Type B pancreatic cell (in vitro differentiated cells): ENCODE results near the gene ILDR2. TPM values are rescaled to one million over a fixed set of nuclear protein-coding genes. Genes with fewer than 3 reads are reported as not detected.

Source experiments
- DNase-seq: peaks from one replicate; pipeline ENCODE4 v3.0.0; 2021; ENCODE audit warnings: mixed read lengths; ENCODE audit not compliant: unreplicated experiment; ENCODE audit errors: extremely low spot score
- H3K27ac Mint-ChIP-seq: 2 replicates; pipeline ENCODE4 v1.8.0; 2021; ENCODE audit warnings: mild to moderate bottlenecking, mixed read lengths
- H3K27me3 Mint-ChIP-seq: 2 replicates; pipeline ENCODE4 v1.8.0; 2021; ENCODE audit warnings: mixed read lengths
- H3K36me3 Mint-ChIP-seq: 2 replicates; pipeline ENCODE4 v1.8.0; 2021; ENCODE audit warnings: mixed read lengths
- H3K4me1 Mint-ChIP-seq: one replicate; pipeline ENCODE4 v1.8.0; 2021; ENCODE audit warnings: mixed read lengths; ENCODE audit not compliant: unreplicated experiment
- H3K4me3 Mint-ChIP-seq: 2 replicates; pipeline ENCODE4 v1.8.0; 2021; ENCODE audit warnings: mild to moderate bottlenecking, mixed read lengths
- H3K9me3 Mint-ChIP-seq: 2 replicates; pipeline ENCODE4 v1.8.0; 2021; ENCODE audit warnings: mixed read lengths
- total RNA-seq: library from RNA; stranded (reverse); gene quantifications from 2 replicates; pipeline ENCODE4 v1.2.1, GENCODE V29; 2021; ENCODE audit warnings: low replicate concordance
- TF ChIP-seq, protein P1 (sequence below): fragments of 200-600 bp; sonication (generic); conservative IDR thresholded peaks from 2 replicates; pipeline ENCODE4 v1.5.0; 2021; ENCODE audit warnings: antibody characterized with exemption, mild to moderate bottlenecking

The ILDR2 gene
- total RNA-seq, 1 donor from 2014 or later: 48.7 TPM

DNA sequence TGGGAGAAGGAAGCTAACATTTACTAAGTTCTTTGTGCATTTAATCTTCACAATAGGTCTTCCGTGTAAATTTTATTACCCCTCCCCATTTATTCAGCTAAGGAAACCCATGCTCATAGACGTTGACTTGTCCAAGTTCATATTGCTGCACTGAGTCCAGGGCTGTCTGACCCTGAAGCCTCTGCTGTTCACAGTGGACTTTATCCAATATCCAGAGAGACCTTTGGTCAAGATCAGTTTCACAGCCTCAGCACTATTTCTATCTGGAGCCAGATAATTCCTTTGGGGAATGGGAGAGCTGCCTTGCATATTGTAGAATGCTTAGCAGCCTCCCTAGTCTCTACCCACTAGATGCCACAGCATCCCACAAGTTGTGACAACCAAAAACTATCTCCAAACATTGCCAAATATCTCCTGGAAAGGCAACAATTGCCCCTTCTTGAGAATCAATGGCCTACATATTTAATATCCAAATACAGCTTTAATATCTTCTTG, 26.4 kb downstream of the ILDR2 start:
- TF ChIP-seq, protein P1, sequence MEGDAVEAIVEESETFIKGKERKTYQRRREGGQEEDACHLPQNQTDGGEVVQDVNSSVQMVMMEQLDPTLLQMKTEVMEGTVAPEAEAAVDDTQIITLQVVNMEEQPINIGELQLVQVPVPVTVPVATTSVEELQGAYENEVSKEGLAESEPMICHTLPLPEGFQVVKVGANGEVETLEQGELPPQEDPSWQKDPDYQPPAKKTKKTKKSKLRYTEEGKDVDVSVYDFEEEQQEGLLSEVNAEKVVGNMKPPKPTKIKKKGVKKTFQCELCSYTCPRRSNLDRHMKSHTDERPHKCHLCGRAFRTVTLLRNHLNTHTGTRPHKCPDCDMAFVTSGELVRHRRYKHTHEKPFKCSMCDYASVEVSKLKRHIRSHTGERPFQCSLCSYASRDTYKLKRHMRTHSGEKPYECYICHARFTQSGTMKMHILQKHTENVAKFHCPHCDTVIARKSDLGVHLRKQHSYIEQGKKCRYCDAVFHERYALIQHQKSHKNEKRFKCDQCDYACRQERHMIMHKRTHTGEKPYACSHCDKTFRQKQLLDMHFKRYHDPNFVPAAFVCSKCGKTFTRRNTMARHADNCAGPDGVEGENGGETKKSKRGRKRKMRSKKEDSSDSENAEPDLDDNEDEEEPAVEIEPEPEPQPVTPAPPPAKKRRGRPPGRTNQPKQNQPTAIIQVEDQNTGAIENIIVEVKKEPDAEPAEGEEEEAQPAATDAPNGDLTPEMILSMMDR: no peak
- Mint-ChIP-seq H3K4me3 (no peak overlapping the region), H3K36me3 (no peaks in the 10 kb centered on the region), H3K9me3 (peaks cover 3% of the 10 kb centered on the region), H3K27ac (no peak overlapping the region), H3K27me3 (peaks cover 80% of the 10 kb centered on the region), H3K4me1 (peaks cover 17% of the 10 kb centered on the region)
- DNase-seq: no peak

GRCh38 chr1:166947398-166948043, 27.8 kb downstream of the ILDR2 start:
- Mint-ChIP-seq H3K27me3 (peaks cover 75% of the 10 kb centered on the region), H3K27ac (no peak overlapping the region), H3K9me3 (no peaks in the 10 kb centered on the region), H3K4me1 (peaks cover 17% of the 10 kb centered on the region), H3K36me3 (no peaks in the 10 kb centered on the region), H3K4me3 (peak overlapping the region; percentile 80)
- TF ChIP-seq, protein P1: no peak
- peak; percentile 84 for DNase-seq

- H3K4me1 Mint-ChIP-seq: peaks cover 5% of the 10 kb centered on the region
- H3K27ac Mint-ChIP-seq: no peak overlapping the region
- H3K27me3 Mint-ChIP-seq: peaks cover 54% of the 10 kb centered on the region
- no peak for DNase-seq
- H3K36me3 Mint-ChIP-seq: no peaks in the 10 kb centered on the region
- no peaks in the 10 kb centered on the region for H3K9me3 Mint-ChIP-seq
- no peak overlapping the region for H3K4me3 Mint-ChIP-seq
- TF ChIP-seq, protein P1: no peak
Observed at GRCh38 chr1:166944186-166944967, 31.0 kb downstream of the ILDR2 start.

DNA sequence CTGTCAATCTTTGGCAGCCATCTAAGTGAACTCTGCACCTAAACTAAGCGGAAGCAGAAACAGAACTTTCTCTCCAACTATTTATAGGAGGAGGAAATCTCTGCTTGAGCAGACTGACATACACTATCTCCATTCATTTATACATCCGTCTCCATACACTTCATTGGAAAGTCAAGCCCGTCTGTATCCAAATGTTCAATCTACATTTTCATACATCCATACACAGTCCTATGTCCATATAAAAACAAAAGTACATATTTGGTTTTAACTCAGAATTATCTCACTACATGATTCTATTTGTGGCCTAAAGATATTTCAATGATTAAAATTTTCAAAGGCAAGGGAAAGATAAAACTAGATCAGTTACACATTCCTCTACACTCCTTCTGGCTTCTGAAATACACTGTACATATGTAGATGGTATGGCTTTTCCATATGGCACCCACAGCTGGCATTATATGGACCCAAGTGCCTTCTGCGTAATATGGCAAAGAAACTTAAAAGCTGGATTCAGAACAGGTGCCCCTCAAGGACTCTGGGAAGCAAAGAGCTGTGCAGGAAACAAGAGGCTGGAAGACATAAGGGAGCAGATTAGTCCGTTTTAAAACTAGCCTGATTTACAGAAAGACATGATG, 35.5 kb downstream of the ILDR2 start:
- H3K9me3 Mint-ChIP-seq: no peaks in the 10 kb centered on the region
- no peak overlapping the region for H3K27ac Mint-ChIP-seq
- no peak overlapping the region for H3K4me3 Mint-ChIP-seq
- DNase-seq: no peak
- H3K27me3 Mint-ChIP-seq: peaks cover 24% of the 10 kb centered on the region
- TF ChIP-seq, protein P1: no peak
- no peaks in the 10 kb centered on the region for H3K36me3 Mint-ChIP-seq
- no peaks in the 10 kb centered on the region for H3K4me1 Mint-ChIP-seq

DNA sequence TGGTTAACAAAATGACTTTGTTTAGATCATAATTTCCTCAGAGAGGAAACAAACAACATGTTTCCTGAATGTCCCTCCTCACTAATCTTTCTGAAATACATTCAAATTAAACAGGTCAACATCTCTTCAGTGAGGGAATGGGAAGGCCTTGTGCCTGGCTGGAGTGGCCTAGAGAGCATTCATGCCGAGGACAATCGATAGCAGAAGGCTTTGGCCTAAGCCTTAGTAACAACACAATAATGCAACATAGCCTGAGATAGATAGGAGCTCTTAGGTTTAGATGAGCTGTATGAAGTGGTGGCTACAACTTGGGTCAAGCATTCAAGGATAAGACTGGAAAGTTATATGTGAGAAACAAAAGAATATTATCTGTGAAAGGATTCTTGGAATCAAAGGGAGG, 37.4 kb downstream of the ILDR2 start:
- no peaks in the 10 kb centered on the region for H3K36me3 Mint-ChIP-seq
- H3K27ac Mint-ChIP-seq: no peak overlapping the region
- DNase-seq: no peak
- no peaks in the 10 kb centered on the region for H3K9me3 Mint-ChIP-seq
- no peaks in the 10 kb centered on the region for H3K4me1 Mint-ChIP-seq
- no peak overlapping the region for H3K4me3 Mint-ChIP-seq
- TF ChIP-seq, protein P1: no peak
- peaks cover 35% of the 10 kb centered on the region for H3K27me3 Mint-ChIP-seq
